Lower leg skin (tissue), 4 donors: ENCODE measurements around the gene PPFIA3. TPM values are rescaled to one million over a fixed set of nuclear protein-coding genes. Genes with fewer than 3 reads are reported as not detected.

Experiments used
- DNase-seq, 2 donors: peaks; one replicate each; pipeline ENCODE4 v3.0.0-alpha.2; 2019; ENCODE audit warnings: low spot score in 2 of 2
- H3K4me3 ChIP-seq: fragments of 200-600 bp; sonication (generic); 2 replicates; pipeline ENCODE4 v1.5.1; 2017; ENCODE audit warnings: mild to moderate bottlenecking, low read depth; ENCODE audit not compliant: poor library complexity, severe bottlenecking
- CTCF ChIP-seq, 3 donors: fragments of 450-650 bp; IDR thresholded peaks; one replicate each; pipeline ENCODE4 v1.5.1; 2016; ENCODE audit warnings: antibody characterized with exemption in 3 of 3, mild to moderate bottlenecking in 3 of 3, moderate library complexity in 2 of 3
- POLR2A ChIP-seq, 2 donors: fragments of 450-650 bp; IDR thresholded peaks; one replicate each; pipeline ENCODE4 v1.6.1; 2016 to 2017; ENCODE audit warnings: antibody characterized with exemption in 2 of 2, mild to moderate bottlenecking in 1 of 2, moderate library complexity in 1 of 2
- whole genome bisulfite sequencing, 2 donors: methylation state at CpG; one replicate each; pipeline ENCODE4 v1.1.5; 2018; 5-methylcytosine and 5-hydroxymethylcytosine counted together
- intact Hi-C: fragments of 100-400 bp; cut with DNase I; formaldehyde crosslinking; loops from one replicate; pipeline ENCODE4 v1.15.0; 2023; ENCODE audit warnings: low total_unique reads
- total RNA-seq, 4 donors: library from RNA; depleted of rRNA; stranded (reverse); fragments of >200 nt; gene quantifications; one replicate each; pipeline ENCODE4 v1.1.0, GENCODE V29; 2016

The PPFIA3 gene
- total RNA-seq, 4 donors from 2014 or later = 52.3 to 78.1 (median 64.4) TPM

- DNase-seq = no peak
- no peak overlapping the region for H3K4me3 ChIP-seq
- 44 to 58% methylated on average over 24 to 47 of the region's 49 CpGs for WGBS, 2 donors
- TF ChIP-seq POLR2A (IDR thresholded peaks at IDR 0.05) (no peak), CTCF (IDR thresholded peaks at IDR 0.05) (no peak)
- intact Hi-C loops = no loop called here
Measured at GRCh38 chr19:49132974-49133609, 13.7 kb downstream of the PPFIA3 start.

GRCh38 chr19:49133621-49134454 is 14.5 kb downstream of the PPFIA3 start:
- DNase-seq = peak in 1 of 2 donors; percentile 60
- intact Hi-C loops = no loop called here
- H3K4me3 ChIP-seq = no peak overlapping the region
- WGBS, 2 donors = 52 to 62% methylated on average over 42 of the region's 42 CpGs
- TF ChIP-seq POLR2A (IDR thresholded peaks at IDR 0.05) (no peak), CTCF (IDR thresholded peaks at IDR 0.05) (no peak)

GRCh38 chr19:49135686-49136085 is 16.3 kb downstream of the PPFIA3 start:
- TF ChIP-seq POLR2A (IDR thresholded peaks at IDR 0.05) (no peak), CTCF (IDR thresholded peaks at IDR 0.05) (no peak)
- WGBS, 2 donors = 86 to 94% methylated on average over 5 of the region's 5 CpGs
- no peak for DNase-seq
- intact Hi-C loops = no loop called here
- no peak overlapping the region for H3K4me3 ChIP-seq

- WGBS, 2 donors = 79 to 80% methylated on average over 10 of the region's 10 CpGs
- no peak for DNase-seq
- TF ChIP-seq CTCF (IDR thresholded peaks at IDR 0.05) (no peak), POLR2A (IDR thresholded peaks at IDR 0.05) (no peak)
- no peak overlapping the region for H3K4me3 ChIP-seq
- intact Hi-C loops = no loop called here
Measured at GRCh38 chr19:49136771-49137171, 17.4 kb downstream of the PPFIA3 start.

- intact Hi-C loops = loop anchor here (10.0 kb wide), 1 partner anchor 146 kb away; the partner anchor contains the start of genes GYS1 and RUVBL2
- DNase-seq = no peak
- H3K4me3 ChIP-seq = no peak overlapping the region
- 79 to 81% methylated on average over 7 of the region's 7 CpGs for WGBS, 2 donors
- TF ChIP-seq CTCF (IDR thresholded peaks at IDR 0.05) = no peak
- TF ChIP-seq POLR2A (IDR thresholded peaks at IDR 0.05) = no peak
Measured at GRCh38 chr19:49140951-49141350, 21.6 kb downstream of the PPFIA3 start.
